Measurements from ENCODE around the gene MARK3. TPM values are rescaled to one million over a fixed set of nuclear protein-coding genes. Genes with fewer than 3 reads are reported as not detected.

Gene MARK3
- total and polyA plus RNA-seq, 10 of the 15 experiments (the other 5 are each of a cell fraction or from before 2014, with no cell fraction given) = 10.7 to 75.1 (median 41.4) TPM

GRCh38 chr14:103361867-103362266, 23.3 kb upstream of the MARK3 start (continued):
- no peak for TF ChIP-seq MLLT1 (IDR thresholded peaks at IDR 0.05)
- TF ChIP-seq ZNF207 (IDR thresholded peaks at IDR 0.05; ENCODE audit: borderline replicate concordance) = no peak

GRCh38 chr14:103362780-103363179, 22.4 kb upstream of the MARK3 start:
- no peak overlapping the region for H3K27ac ChIP-seq (ENCODE audit: control insufficient read depth, insufficient read depth)
- FAIRE-seq = no peak
- no peak for DNase-seq (ENCODE audit: low read depth, low spot score)
- intact Hi-C loops (cut with micrococcal nuclease; ENCODE audit: unreplicated experiment) (no loop called here), in situ Hi-C loops (cut with MboI) (no loop called here)
- no peaks in the 10 kb centered on the region for H3K4me1 ChIP-seq (ENCODE audit: control insufficient read depth, insufficient read depth, low read length)
- H2AFZ ChIP-seq (ENCODE audit: control insufficient read depth, low read depth, low read length) = no peak overlapping the region
- H3K9me3 ChIP-seq (replicated peaks; ENCODE audit: control insufficient read depth, insufficient read depth, low read length) = peaks cover 9% of the 10 kb centered on the region
- ChIA-PET RAD21 (ENCODE audit: unreplicated experiment) (no interaction called here), SMC1A (ENCODE audit: uncharacterized antibody, unreplicated experiment) (no interaction called here), POLR2A (no interaction called here), CTCF (interaction anchor here (0.6 to 1.6 kb wide), 3 partner anchors 9 to 28 kb away, joined by 3 to 4 read pairs (median 4); no protein-coding TSS in a partner anchor)
- H3K27me3 ChIP-seq (replicated peaks in 1 of 2; ENCODE audit: control insufficient read depth in 2 of 2, insufficient read depth in 2 of 2, low read length in 1 of 2) = no peaks in the 10 kb centered on the region
- no peaks in the 10 kb centered on the region for H3K36me3 ChIP-seq (ENCODE audit: control insufficient read depth in 2 of 2, insufficient read depth in 2 of 2, low read length in 1 of 2)
- H4K20me1 ChIP-seq (ENCODE audit: control insufficient read depth, insufficient read depth) = no peaks in the 10 kb centered on the region
- BruUV-seq (replicated peaks) = no TSS peak
- H3K4me3 ChIP-seq = no peak overlapping the region
- 13% methylated on average over 1 of the region's 1 CpG for WGBS (ENCODE audit: insufficient coverage, insufficient replicate concordance, low lambda C conversion rate, missing lambda C conversion rate)
- H3K79me2 ChIP-seq (ENCODE audit: control insufficient read depth, insufficient read depth, low read length) = no peaks in the 10 kb centered on the region
- no peak overlapping the region for H3K4me2 ChIP-seq (ENCODE audit: control insufficient read depth, insufficient read depth)
- no peak overlapping the region for H3K9ac ChIP-seq (ENCODE audit: control insufficient read depth, insufficient read depth, low read length)
- no peak for ATAC-seq
- TF ChIP-seq PML (IDR thresholded peaks at IDR 0.05; ENCODE audit: low read length) (no peak), CBX5 (IDR thresholded peaks at IDR 0.05; ENCODE audit: low read depth) (peak; percentile 93; the same call in 1 of the 2 replicates), CBX3 (IDR thresholded peaks at IDR 0.05; ENCODE audit: borderline replicate concordance, low read depth) (no peak)

- FAIRE-seq (no peak), DNase-seq (ENCODE audit: low read depth, low spot score) (no peak), ATAC-seq (no peak)
- Histone ChIP-seq H4K20me1 (ENCODE audit: control insufficient read depth, insufficient read depth) (no peaks in the 10 kb centered on the region), H2AFZ (ENCODE audit: control insufficient read depth, low read depth, low read length) (no peak overlapping the region), H3K27ac (ENCODE audit: control insufficient read depth, insufficient read depth) (no peak overlapping the region), H3K4me2 (ENCODE audit: control insufficient read depth, insufficient read depth) (no peak overlapping the region), H3K79me2 (ENCODE audit: control insufficient read depth, insufficient read depth, low read length) (no peaks in the 10 kb centered on the region), H3K9me3 (replicated peaks; ENCODE audit: control insufficient read depth, insufficient read depth, low read length) (peaks cover 7% of the 10 kb centered on the region), H3K27me3 (replicated peaks in 1 of 2; ENCODE audit: control insufficient read depth in 2 of 2, insufficient read depth in 2 of 2, low read length in 1 of 2) (no peaks in the 10 kb centered on the region), H3K4me1 (ENCODE audit: control insufficient read depth, insufficient read depth, low read length) (no peaks in the 10 kb centered on the region), H3K36me3 (ENCODE audit: control insufficient read depth in 2 of 2, insufficient read depth in 2 of 2, low read length in 1 of 2) (no peaks in the 10 kb centered on the region), H3K9ac (ENCODE audit: control insufficient read depth, insufficient read depth, low read length) (no peak overlapping the region), H3K4me3 (no peak overlapping the region)
- no TSS peak for BruUV-seq (replicated peaks)
- intact Hi-C loops (cut with micrococcal nuclease; ENCODE audit: unreplicated experiment) = no loop called here
- ChIA-PET POLR2A (no interaction called here), CTCF (no interaction called here), SMC1A (ENCODE audit: uncharacterized antibody, unreplicated experiment) (no interaction called here), RAD21 (ENCODE audit: unreplicated experiment) (no interaction called here)
- in situ Hi-C loops (cut with MboI) = no loop called here
- WGBS (ENCODE audit: insufficient coverage, insufficient replicate concordance, low lambda C conversion rate, missing lambda C conversion rate) = 23% methylated on average over 6 of the region's 6 CpGs
- TF ChIP-seq NBN (IDR thresholded peaks at IDR 0.05) (no peak), CHD4 (IDR thresholded peaks at IDR 0.05) (no peak), STAT1 (conservative IDR thresholded peaks at IDR 0.05) (no peak), MEF2A (IDR thresholded peaks at IDR 0.05; ENCODE audit: insufficient read depth, low read depth, low read length) (no peak), DPF2 (IDR thresholded peaks at IDR 0.05) (no peak), SMAD5 (IDR thresholded peaks at IDR 0.05; ENCODE audit: low read depth) (no peak), FOS (IDR thresholded peaks at IDR 0.05; ENCODE audit: borderline replicate concordance, extremely low read depth, insufficient read length) (no peak), YBX1 (IDR thresholded peaks at IDR 0.05) (no peak), POLR2AphosphoS5 (IDR thresholded peaks at IDR 0.05; ENCODE audit: low read length) (no peak), MXI1 (IDR thresholded peaks at IDR 0.05; ENCODE audit: low read depth, low read length) (no peak), TBL1XR1 (IDR thresholded peaks at IDR 0.05; ENCODE audit: low read depth, low read length) (no peak), CHD1 (IDR thresholded peaks at IDR 0.05; ENCODE audit: low read depth, low read length) (no peak), MAX (IDR thresholded peaks at IDR 0.05; ENCODE audit: low read depth, low read length) (no peak), ZBED1 (IDR thresholded peaks at IDR 0.05; ENCODE audit: borderline replicate concordance) (no peak), SMAD1 (IDR thresholded peaks at IDR 0.05; ENCODE audit: low read depth, partially characterized antibody) (no peak)
These were observed 18.5 kb upstream of the MARK3 start for GRCh38 chr14:103366741-103367140.

Measured in GM12878 (cell line).